Spleen (tissue), 7 donors: ENCODE data around the gene CLEC16A.

ENCODE experiments used
- CTCF ChIP-seq, 11 experiments: fragments of 200-600 bp in 7 of 11; fragments of 450-650 bp in 4 of 11; sonication (generic) in 4 of 11; IDR thresholded peaks in 8 of 11; conservative IDR thresholded peaks in 3 of 11; 1 replicate in 7 of 11; 2 replicates in 4 of 11; pipeline versions ENCODE4 v1.4.0 to v1.8.0; 2016 to 2021; ENCODE audit warnings: antibody characterized with exemption in 11 of 11, inconsistent platforms in 4 of 11, mild to moderate bottlenecking in 1 of 11
- POLR2A ChIP-seq, 3 donors: fragments of 450-650 bp; IDR thresholded peaks; one replicate each; pipeline ENCODE4 v1.5.1; 2017; ENCODE audit warnings: antibody characterized with exemption in 3 of 3, mild to moderate bottlenecking in 1 of 3
- POLR2AphosphoS5 ChIP-seq, 3 donors: sonication (generic); formaldehyde crosslinking; IDR thresholded peaks; one replicate each; pipeline ENCODE4 v1.5.1; 2017; ENCODE audit warnings: antibody characterized with exemption in 3 of 3
- donor health status: DM: no; HTN: no; CAD: no; lungs with moderate emphysema.
- donor health status: DM: no; HTN: no; CAD: no.
- donor health status: DM: no; HTN: no; CAD: no.

GRCh38 chr16:11082108-11082859, 137.9 kb downstream of the CLEC16A start:
- TF ChIP-seq CTCF (IDR thresholded peaks at IDR 0.05 in 8 of 11, conservative IDR thresholded peaks at IDR 0.05 in 3 of 11) = no peak
- TF ChIP-seq POLR2A (IDR thresholded peaks at IDR 0.05) = no peak
- TF ChIP-seq POLR2AphosphoS5 (IDR thresholded peaks at IDR 0.05) = no peak
